B cell (primary cell): ENCODE data around the gene MAML3. TPM values are rescaled to one million over a fixed set of nuclear protein-coding genes. Genes with fewer than 3 reads are reported as not detected.

Source experiments
- ATAC-seq: fragments of 200-7000 bp; cut with Tn5 transposase; one replicate; pipeline ENCODE4 v1.10.0; 2021; ENCODE audit warnings: low read depth, mild to moderate bottlenecking, moderate number of reproducible peaks, moderate library complexity
- CTCF ChIA-PET: fragments of 350-600 bp; sonication (Branson Sonifier 250); formaldehyde crosslinking; loops from one replicate; lab custom pipeline; 2021; ENCODE audit warnings: antibody characterized with exemption, inconsistent platforms; lab: Charles Lee
- POLR2A ChIA-PET: fragments of 350-600 bp; sonication (Branson Sonifier 250); formaldehyde crosslinking; loops from one replicate; lab custom pipeline; 2021; ENCODE audit warnings: antibody characterized with exemption; lab: Charles Lee
- DNase-seq: peaks from one replicate; pipeline ENCODE4 v3.0.0; 2013
- H2AFZ ChIP-seq: 2 replicates; pipeline ENCODE4 v1.6.1; 2012; ENCODE audit warnings: mild to moderate bottlenecking, low read depth, low read length; ENCODE audit not compliant: insufficient read depth, poor library complexity, severe bottlenecking
- H3K27ac ChIP-seq, 2 donors: 1 replicate in 1 of 2; 2 replicates in 1 of 2; pipeline ENCODE4 v1.5.1; 2012 to 2013; ENCODE audit warnings: low read length in 2 of 2, mild to moderate bottlenecking in 2 of 2, moderate library complexity in 1 of 2
- H3K27me3 ChIP-seq, 4 experiments: fragments of 200-600 bp in 1 of 4; sonication (generic) in 1 of 4; replicated peaks in 1 of 4; 1 replicate in 2 of 4; 2 replicates in 2 of 4; pipeline versions ENCODE4 v1.6.1 to v1.7.0; 2013 to 2016; ENCODE audit warnings: low read length in 3 of 4, mild to moderate bottlenecking in 2 of 4, mixed read lengths in 1 of 4, moderate library complexity in 1 of 4; ENCODE audit not compliant: insufficient read depth in 4 of 4, control insufficient read depth in 3 of 4; ENCODE audit errors: control extremely low read depth in 1 of 4
- H3K36me3 ChIP-seq, 2 experiments: replicated peaks in 1 of 2; 1 replicate in 1 of 2; 2 replicates in 1 of 2; pipeline versions ENCODE4 v1.6.1 to v1.7.1; 2013; ENCODE audit warnings: low read length in 1 of 2; ENCODE audit not compliant: insufficient read depth in 2 of 2, control insufficient read depth in 1 of 2; ENCODE audit errors: control extremely low read depth in 1 of 2, extremely low read depth in 1 of 2
- H3K4me1 ChIP-seq, 2 donors: fragments of 200-600 bp in 1 of 2; sonication (generic) in 1 of 2; 1 replicate in 1 of 2; 2 replicates in 1 of 2; pipeline versions ENCODE4 v1.5.1 to v1.6.1; 2013 to 2017; ENCODE audit warnings: low read length in 2 of 2; ENCODE audit not compliant: control insufficient read depth in 2 of 2, insufficient read depth in 2 of 2
- H3K4me2 ChIP-seq: replicated peaks from 2 replicates; pipeline ENCODE3; 2012; ENCODE audit warnings: mild to moderate bottlenecking, low read depth, low read length; ENCODE audit not compliant: poor library complexity, severe bottlenecking
- H3K4me3 ChIP-seq, 5 experiments: fragments of 200-600 bp in 1 of 5; sonication (generic) in 1 of 5; 1 replicate in 3 of 5; 2 replicates in 2 of 5; pipeline versions ENCODE4 v1.5.1 to v1.7.0; 2011 to 2016; ENCODE audit warnings: low read length in 4 of 5, mild to moderate bottlenecking in 4 of 5, low read depth in 2 of 5, control low read depth in 1 of 5, moderate library complexity in 1 of 5; ENCODE audit not compliant: insufficient read depth in 1 of 5; ENCODE audit errors: control extremely low read depth in 1 of 5, extremely low read depth in 1 of 5
- H3K79me2 ChIP-seq: fragments of 200-600 bp; sonication (generic); one replicate; pipeline ENCODE4 v1.6.0; 2016; ENCODE audit warnings: low read length; ENCODE audit not compliant: control insufficient read depth, insufficient read depth
- H3K9ac ChIP-seq: fragments of 200-600 bp; sonication (generic); 2 replicates; pipeline ENCODE4 v1.6.1; 2017; ENCODE audit warnings: mild to moderate bottlenecking, low read length, moderate library complexity
- H3K9me3 ChIP-seq, 3 donors: one replicate each; pipeline versions ENCODE4 v1.6.1 to v1.7.1; 2013; ENCODE audit warnings: low read length in 2 of 3; ENCODE audit not compliant: control insufficient read depth in 2 of 3, insufficient read depth in 1 of 3; ENCODE audit errors: control extremely low read depth in 1 of 3
- H4K20me1 ChIP-seq: 2 replicates; pipeline ENCODE4 v1.6.0; 2012; ENCODE audit warnings: mild to moderate bottlenecking, low read length; ENCODE audit not compliant: insufficient read depth, control insufficient read depth, poor library complexity, severe bottlenecking
- H3K27ac Mint-ChIP-seq: one replicate; pipeline ENCODE4 v1.8.0; 2021; ENCODE audit warnings: mixed read lengths
- H3K27me3 Mint-ChIP-seq: one replicate; pipeline ENCODE4 v1.8.0; 2021; ENCODE audit warnings: mixed read lengths
- H3K4me1 Mint-ChIP-seq: one replicate; pipeline ENCODE4 v1.8.0; 2021; ENCODE audit warnings: mixed read lengths
- H3K4me3 Mint-ChIP-seq: one replicate; pipeline ENCODE4 v1.8.0; 2021; ENCODE audit warnings: mixed read lengths
- H3K9me3 Mint-ChIP-seq: one replicate; pipeline ENCODE4 v1.8.0; 2022; ENCODE audit warnings: mixed read lengths; ENCODE audit not compliant: insufficient read depth
- CTCF ChIP-seq: fragments of 200-600 bp; IDR thresholded peaks from one replicate; pipeline ENCODE4 v1.8.0; 2022; ENCODE audit warnings: antibody characterized with exemption, mild to moderate bottlenecking
- EZH2 ChIP-seq: IDR thresholded peaks from 2 replicates; pipeline ENCODE4 v1.6.1; 2012; ENCODE audit warnings: borderline replicate concordance, low read depth, mild to moderate bottlenecking, moderate library complexity, low read length; ENCODE audit not compliant: insufficient read depth, poor library complexity, severe bottlenecking
- WGBS: methylation state at CpG from one replicate; pipeline ENCODE4 v1.1.5; 2013; ENCODE audit warnings: missing lambda C conversion rate; ENCODE audit not compliant: insufficient coverage; 5-methylcytosine and 5-hydroxymethylcytosine counted together
- intact Hi-C: fragments of 100-400 bp; cut with micrococcal nuclease; formaldehyde crosslinking; loops from one replicate; pipeline ENCODE4 v1.10.0; 2022
- polyA plus RNA-seq: library from polyadenylated mRNA; depleted of rRNA; stranded (reverse); fragments of >200 nt; gene quantifications from 2 replicates; pipeline ENCODE4 v1.2.3, GENCODE V29; 2012
- total RNA-seq, 2 donors: library from RNA; stranded (reverse); fragments of 120-200 nt in 1 of 2; gene quantifications; 1 replicate in 1 of 2; 2 replicates in 1 of 2; pipeline versions ENCODE4 v1.2.3 to v1.2.4, GENCODE V29; 2013 to 2022

MAML3 gene
- total and polyA plus RNA-seq, 2 donors (not counting 1 experiment from before 2014, with no cell fraction given): 0.94 to 5.3 TPM

GRCh38 chr4:139933104-139933503, 220.9 kb downstream of the MAML3 start:
- Histone ChIP-seq H3K4me3 (no peak overlapping the region), H3K4me1 (no peaks in the 10 kb centered on the region), H3K36me3 (no peaks in the 10 kb centered on the region), H3K4me2 (no peak overlapping the region), H4K20me1 (no peaks in the 10 kb centered on the region), H2AFZ (no peak overlapping the region), H3K27me3 (no peaks in the 10 kb centered on the region), H3K27ac (no peak overlapping the region), H3K9me3 (no peaks in the 10 kb centered on the region), H3K79me2 (no peaks in the 10 kb centered on the region), H3K9ac (no peak overlapping the region)
- Mint-ChIP-seq H3K4me1 (no peaks in the 10 kb centered on the region), H3K9me3 (no peaks in the 10 kb centered on the region), H3K27me3 (peaks cover 6% of the 10 kb centered on the region), H3K4me3 (no peak overlapping the region), H3K27ac (no peak overlapping the region)
- TF ChIP-seq EZH2 (no peak), CTCF (no peak)
- ATAC-seq (no peak), DNase-seq (no peak)
- POLR2A ChIA-PET: no interaction called here
- intact Hi-C loops: no loop called here
- 100% methylated on average over 1 of the region's 6 CpGs for WGBS
- CTCF ChIA-PET: no interaction called here

- Mint-ChIP-seq H3K27me3 (peaks cover 4% of the 10 kb centered on the region), H3K9me3 (no peaks in the 10 kb centered on the region), H3K4me1 (no peaks in the 10 kb centered on the region), H3K4me3 (no peak overlapping the region), H3K27ac (no peak overlapping the region)
- no peaks in the 10 kb centered on the region for H3K9me3 ChIP-seq
- H3K79me2 ChIP-seq: no peaks in the 10 kb centered on the region
- ATAC-seq (no peak), DNase-seq (no peak)
- H3K4me2 ChIP-seq: no peak overlapping the region
- H3K36me3 ChIP-seq: no peaks in the 10 kb centered on the region
- H3K4me3 ChIP-seq: no peak overlapping the region
- ChIA-PET POLR2A (no interaction called here), CTCF (no interaction called here)
- no peaks in the 10 kb centered on the region for H3K4me1 ChIP-seq
- intact Hi-C loops: no loop called here
- no peak overlapping the region for H3K27ac ChIP-seq
- H3K9ac ChIP-seq: no peak overlapping the region
- H2AFZ ChIP-seq: no peak overlapping the region
- H4K20me1 ChIP-seq: no peaks in the 10 kb centered on the region
- 98% methylated on average over 5 of the region's 5 CpGs for WGBS
- TF ChIP-seq EZH2 (no peak), CTCF (no peak)
- H3K27me3 ChIP-seq: no peaks in the 10 kb centered on the region
Measured at GRCh38 chr4:139924782-139925181, 229.2 kb downstream of the MAML3 start.
